Measurements from ENCODE around the gene ACTR1A. TPM values are rescaled to one million over a fixed set of nuclear protein-coding genes. Genes with fewer than 3 reads are reported as not detected.
A peak's percentile ranks its signal among the peaks of the same experiment; 100 is the strongest.

Gene ACTR1A
- total RNA-seq, 2 donors from 2014 or later, result 78.8 to 79.6 TPM

DNA sequence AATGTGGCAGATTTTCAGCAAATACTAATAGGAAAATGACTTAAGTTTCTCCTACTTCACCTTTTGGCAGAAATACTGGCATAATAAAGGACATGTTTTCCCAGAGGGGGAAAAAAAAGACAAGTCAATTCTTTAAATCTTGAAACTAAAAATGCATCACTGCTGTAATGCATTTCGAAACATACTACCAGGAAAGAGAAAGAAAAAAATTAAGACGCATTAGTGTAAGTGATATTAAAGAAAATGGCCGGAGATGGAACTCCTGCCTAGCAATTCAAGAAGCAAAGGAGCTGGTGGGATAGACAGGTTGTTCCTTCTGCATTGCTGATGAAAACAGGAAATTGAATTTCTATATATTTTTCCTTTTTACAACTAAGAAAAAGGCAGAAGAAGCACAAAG is 3.2 kb downstream of the ACTR1A start:
- ATAC-seq (no peak), DNase-seq (no peak)
- intact Hi-C loops (cut with DNase I, micrococcal nuclease), result no loop called here

GRCh38 chr10:102497545-102497944 is 5.0 kb downstream of the ACTR1A start:
- ATAC-seq (no peak), DNase-seq (no peak)
- intact Hi-C loops (cut with DNase I, micrococcal nuclease), result no loop called here

DNA sequence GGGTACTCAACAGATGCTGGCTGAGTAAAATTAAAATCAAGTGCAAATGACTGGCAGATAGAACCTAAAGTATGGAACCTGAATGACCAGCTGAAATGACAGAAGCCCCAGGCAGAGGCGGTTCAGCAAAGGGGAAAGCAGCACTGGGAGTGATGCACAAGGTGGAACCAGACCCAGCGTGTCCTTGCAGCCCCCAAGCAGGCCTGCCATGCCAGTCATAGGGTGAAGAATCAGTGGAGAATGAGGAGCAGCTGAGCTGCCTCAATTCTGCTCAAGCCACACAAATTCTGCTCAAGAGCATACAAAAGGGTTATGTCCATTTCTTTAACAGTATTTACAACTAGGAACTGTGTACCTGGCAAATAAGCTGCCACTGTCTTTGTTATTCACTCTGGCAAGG is 8.7 kb downstream of the ACTR1A start:
- intact Hi-C loops (cut with DNase I, micrococcal nuclease), result no loop called here
- DNase-seq (no peak), ATAC-seq (no peak)

DNA sequence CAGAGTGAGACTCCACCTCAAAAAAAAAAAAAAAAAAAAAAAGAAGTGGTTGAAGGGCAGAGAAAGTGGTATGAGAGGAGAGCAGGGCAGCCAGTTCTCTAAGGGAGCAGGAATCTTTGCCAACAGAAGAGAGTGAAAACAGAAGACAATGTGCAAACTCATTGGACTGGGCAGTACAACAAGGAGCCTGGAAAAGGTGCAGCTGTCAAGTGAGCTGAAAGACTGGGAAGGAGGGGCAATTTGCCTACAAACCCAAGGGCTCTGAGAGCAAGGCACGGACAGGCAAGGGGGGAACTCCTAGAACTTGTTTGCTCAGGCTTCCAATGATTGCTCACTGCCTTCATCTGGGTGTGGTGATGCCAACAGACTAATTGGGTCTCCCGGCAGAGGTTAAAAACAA is 9.5 kb downstream of the ACTR1A start:
- DNase-seq (peak in 1 of 2 donors; percentile 68), ATAC-seq (peak; percentile 70)
- intact Hi-C loops (cut with DNase I, micrococcal nuclease), result no loop called here

- no peak for DNase-seq
- ATAC-seq, result no peak
- intact Hi-C loops (cut with DNase I, micrococcal nuclease), result no loop called here
Observed at GRCh38 chr10:102492344-102492939, 10.1 kb downstream of the ACTR1A start.

DNA sequence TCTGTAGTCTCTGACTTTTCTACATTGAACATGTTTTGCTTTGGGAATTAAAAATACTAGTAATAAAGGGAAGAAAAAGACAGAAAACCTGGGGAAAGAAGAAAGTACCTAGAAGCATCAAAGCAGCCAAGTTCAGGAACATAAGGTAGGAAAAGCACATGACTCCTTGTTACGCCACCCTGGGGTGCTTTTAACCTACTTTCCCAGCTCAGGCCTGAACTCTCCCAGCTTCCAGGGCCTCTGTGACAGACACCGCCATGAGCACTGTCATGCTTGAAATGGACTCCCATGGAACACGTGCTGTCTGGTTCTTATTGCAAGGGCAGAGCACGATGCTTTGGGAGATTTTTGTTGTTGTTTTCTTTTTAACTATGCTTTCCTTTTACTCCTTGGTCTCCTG is 11.4 kb downstream of the ACTR1A start:
- no peak for DNase-seq
- ATAC-seq, result no peak
- intact Hi-C loops (cut with DNase I, micrococcal nuclease), result no loop called here

DNA sequence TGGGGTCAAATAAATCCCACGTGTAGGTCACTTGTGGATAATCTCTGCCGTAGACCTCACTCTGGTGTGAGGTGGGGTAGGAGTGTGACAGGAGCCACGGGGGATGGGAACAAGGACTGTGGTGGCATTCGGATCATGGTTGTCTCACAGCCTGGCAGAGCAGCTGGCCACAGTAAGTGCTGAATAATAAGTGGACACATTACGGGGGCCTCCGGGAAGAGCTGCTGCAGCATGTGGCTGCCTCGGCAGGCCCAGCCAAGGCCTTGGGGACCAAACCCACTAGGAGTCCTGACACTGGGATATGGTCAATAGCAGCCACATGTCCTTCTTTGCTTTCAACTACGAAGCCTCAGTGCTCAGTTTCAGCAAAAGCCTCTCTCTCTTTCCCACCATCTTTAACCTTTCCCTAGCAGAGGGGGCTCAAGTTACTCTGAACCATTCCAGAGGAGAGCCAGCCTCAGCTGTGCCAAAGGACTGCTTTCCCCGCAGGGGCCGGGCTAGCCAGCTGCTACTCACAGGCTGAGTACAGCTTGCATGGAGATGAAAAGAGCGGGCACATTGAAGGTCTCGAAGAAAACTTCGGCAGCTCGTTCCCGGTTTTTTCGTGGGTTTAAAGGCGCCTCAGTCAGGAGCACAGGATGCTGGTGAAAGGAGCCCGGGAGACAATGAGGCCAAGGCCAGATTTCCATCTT is 17.3 kb downstream of the ACTR1A start:
- no peak for DNase-seq
- intact Hi-C loops (cut with DNase I, micrococcal nuclease), result no loop called here
- ATAC-seq, result no peak

DNA sequence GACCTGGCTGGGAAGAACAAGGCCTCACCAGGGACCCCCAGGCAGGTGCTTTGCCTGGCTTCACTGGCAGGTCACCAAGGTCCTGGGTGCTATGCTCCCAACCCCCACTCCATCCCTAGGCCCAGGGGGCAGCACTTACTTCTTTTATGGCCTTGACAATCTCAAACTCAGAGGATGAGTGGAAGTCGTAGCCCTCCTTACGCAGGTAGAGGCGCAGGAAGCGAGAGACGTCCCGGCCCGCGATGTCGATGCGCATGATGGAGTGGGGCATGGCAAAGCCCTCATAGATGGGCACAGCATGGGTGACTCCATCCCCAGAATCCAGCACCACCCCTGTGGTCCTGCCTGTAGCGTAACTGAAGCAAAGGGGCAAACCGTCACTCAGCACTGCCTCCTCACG is 18.5 kb downstream of the ACTR1A start:
- ATAC-seq (no peak), DNase-seq (no peak)
- intact Hi-C loops (cut with DNase I, micrococcal nuclease), result no loop called here

GRCh38 chr10:102480396-102480795 is 22.1 kb downstream of the ACTR1A start:
- intact Hi-C loops (cut with DNase I, micrococcal nuclease), result no loop called here
- ATAC-seq (no peak), DNase-seq (no peak)

GRCh38 chr10:102479651-102480050 is 22.9 kb downstream of the ACTR1A start:
- intact Hi-C loops (cut with DNase I, micrococcal nuclease), result no loop called here
- ATAC-seq (no peak), DNase-seq (no peak)

DNA sequence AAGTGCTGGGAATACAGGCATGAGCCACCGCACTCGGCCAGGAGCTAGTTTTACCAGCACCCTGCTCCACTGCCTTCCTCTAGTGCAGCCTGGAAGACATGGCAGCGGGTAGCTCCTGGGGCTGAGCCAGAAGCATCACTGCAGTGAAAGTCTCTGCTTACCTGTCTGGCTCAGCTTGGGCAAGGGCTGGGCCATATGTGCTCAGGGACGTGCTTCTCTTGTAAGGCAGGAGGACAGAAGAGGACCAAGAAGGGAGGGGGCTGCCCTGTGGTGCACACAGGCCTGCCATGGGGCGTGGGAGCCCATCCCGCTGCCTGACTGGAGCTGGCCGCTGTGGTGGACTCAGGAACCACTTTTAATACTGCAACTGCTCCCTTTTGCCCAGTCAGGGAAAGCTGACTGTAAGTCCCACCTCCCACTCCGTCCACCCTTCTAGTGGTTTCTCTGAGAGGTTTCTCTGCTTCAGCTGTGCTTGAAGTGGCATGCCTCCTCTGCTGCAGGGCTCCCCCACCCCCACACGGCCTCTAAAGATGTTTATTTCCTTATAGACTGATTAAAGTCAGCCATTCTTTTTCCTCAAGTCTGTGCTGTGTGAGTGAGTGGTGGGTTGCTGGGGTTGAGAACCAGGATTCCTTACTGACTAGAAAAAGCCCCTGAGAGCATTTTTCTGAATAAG is 25.9 kb downstream of the ACTR1A start:
- intact Hi-C loops (cut with DNase I, micrococcal nuclease), result no loop called here
- DNase-seq (no peak), ATAC-seq (no peak)

DNA sequence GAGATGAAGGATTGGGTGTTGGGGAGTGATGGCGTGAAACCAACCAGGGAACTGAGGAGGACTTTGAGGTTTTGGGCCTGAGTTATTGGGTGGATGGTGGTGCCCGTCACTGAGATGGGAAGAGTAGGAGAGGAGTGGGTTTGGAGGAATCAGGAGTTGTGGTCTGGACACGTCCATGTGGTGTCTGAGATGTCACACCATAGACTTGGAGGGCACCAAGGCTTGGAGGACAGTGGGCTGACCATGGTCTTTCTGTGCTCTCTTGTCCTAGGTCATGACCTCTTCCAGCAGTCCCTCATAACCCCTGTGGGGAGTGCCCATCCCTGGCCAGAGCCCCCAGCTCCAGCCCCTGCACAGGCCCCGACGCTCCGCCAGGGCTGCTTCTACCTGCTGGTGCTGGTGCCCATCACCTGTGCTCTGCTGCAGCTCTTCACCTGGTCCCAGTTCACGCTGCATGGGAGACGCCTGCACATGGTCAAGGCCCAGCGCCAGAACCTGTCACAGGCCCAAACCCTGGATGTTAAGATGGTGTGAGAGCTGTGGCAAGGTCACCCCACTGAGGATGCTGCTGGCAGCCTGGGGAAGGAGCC is 27.0 kb downstream of the ACTR1A start:
- ATAC-seq (no peak), DNase-seq (no peak)
- intact Hi-C loops (cut with DNase I, micrococcal nuclease), result no loop called here

GRCh38 chr10:102473445-102474331 is 28.8 kb downstream of the ACTR1A start:
- DNase-seq, result no peak
- ATAC-seq, result no peak
- intact Hi-C loops (cut with DNase I, micrococcal nuclease), result no loop called here

DNA sequence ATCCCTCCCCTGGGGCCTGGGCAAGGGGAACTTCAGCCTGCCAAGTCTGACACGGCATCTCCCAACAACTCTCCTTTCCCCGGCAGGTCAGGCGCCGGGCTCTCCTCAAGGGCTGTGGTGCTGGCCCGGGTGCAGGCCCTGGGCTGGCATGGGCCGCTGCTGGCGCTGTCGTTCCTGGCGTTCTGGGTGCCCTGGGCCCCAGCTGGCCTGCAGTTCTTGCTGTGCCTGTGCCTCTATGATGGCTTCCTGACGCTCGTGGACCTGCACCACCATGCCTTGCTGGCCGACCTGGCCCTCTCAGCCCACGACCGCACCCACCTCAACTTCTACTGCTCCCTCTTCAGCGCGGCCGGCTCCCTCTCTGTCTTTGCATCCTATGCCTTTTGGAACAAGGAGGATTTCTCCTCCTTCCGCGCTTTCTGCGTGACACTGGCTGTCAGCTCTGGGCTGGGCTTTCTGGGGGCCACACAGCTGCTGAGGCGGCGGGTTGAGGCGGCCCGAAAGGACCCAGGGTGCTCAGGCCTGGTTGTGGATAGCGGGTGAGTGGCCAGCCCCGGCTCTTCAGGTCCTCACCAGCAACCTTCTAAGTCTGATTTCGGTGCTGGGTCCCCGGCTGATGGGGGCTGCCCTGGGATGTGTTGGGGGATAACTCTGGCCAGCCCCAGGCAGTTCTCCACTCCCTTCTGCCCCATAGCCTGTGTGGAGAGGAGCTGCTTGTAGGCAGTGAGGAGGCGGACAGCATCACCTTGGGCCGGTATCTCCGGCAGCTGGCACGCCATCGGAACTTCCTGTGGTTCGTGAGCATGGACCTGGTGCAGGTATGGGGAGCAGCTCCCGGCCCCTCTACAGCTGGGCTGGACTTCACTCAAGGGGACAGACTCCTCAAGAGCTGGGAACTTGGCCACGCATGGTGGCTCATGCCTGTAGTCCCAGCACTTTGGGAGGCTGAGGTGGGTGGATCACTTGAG is 31.6 kb downstream of the ACTR1A start:
- no peak for ATAC-seq
- intact Hi-C loops (cut with DNase I, micrococcal nuclease), result no loop called here

DNA sequence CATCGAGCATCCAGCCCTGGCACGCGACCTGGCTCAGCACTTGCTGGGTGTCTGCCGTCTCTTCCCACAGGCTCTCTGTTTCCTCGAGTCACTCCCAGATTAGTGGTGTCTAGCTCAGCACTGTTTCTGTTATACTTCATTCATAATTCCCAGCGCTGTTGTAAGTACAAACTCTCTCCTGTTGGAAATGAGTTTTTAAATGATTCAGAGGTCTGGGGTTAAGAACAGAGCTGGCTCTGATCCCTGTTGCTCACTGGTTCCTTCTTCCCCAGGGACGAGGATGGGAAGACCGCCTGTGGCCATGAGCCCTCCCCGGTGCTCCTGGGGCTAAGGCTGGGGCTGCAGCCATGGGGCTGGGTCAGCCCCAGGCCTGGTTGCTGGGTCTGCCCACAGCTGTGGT is 33.8 kb downstream of the ACTR1A start:
- ATAC-seq (no peak), DNase-seq (no peak)
- intact Hi-C loops (cut with DNase I, micrococcal nuclease), result no loop called here

More for the DNA sequence above, 31.6 kb downstream of the ACTR1A start:
- no peak for DNase-seq

DNA sequence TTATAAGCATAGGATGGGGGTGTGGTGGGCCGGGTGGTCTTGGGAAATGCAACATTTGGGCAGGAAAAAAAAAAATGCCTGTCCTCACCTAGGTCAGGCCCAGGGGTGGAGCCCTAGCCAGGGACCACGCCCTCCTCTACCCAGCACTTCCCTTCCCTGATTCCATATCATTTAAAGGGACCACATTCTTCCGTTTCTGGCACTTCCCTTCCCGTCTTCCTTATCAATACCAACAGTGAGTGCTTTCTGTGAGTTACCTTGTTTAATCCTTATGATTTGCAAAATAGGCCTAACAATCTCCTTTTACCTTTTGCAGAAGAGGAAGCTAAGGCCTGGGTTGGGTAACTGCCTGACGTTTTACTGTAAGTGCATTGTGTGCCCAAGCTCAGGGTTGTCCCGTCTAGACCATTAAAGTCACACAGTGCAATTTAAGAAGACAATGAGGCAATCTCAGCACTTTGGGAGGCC is 34.5 kb downstream of the ACTR1A start:
- intact Hi-C loops (cut with DNase I, micrococcal nuclease), result no loop called here
- DNase-seq (peak; percentile 56 to 76), ATAC-seq (peak; percentile 66)

GRCh38 chr10:102467318-102467717 is 35.2 kb downstream of the ACTR1A start:
- intact Hi-C loops (cut with DNase I, micrococcal nuclease), result no loop called here
- DNase-seq (no peak), ATAC-seq (no peak)

DNA sequence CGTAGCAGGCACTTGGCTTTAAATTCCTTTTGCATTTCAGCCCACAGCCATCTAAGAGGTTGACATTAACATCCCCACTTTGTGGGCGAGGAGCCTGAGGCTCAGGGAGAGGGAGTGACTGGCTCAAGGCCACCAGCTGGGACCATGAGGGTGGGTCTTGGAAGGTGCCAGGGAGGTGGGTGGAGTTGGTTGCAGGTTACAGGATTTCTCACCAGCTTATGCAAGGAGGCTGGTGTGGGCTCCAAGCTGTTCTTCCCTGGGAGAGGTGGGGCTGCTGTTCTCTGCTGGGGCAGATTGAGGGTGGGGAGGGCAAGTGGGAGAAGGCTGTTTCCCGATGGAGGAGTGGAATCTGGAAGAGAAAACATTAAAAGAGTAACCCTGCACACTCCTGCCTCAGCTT is 37.0 kb downstream of the ACTR1A start:
- intact Hi-C loops (cut with DNase I, micrococcal nuclease), result no loop called here
- no peak for DNase-seq
- ATAC-seq, result no peak

Data from left colon (tissue), 2 donors.